ENCODE results near the gene DIPK2A.

The DIPK2A gene

GRCh38 chr3:143974271-143975238, 2.9 kb downstream of the DIPK2A start:
- no peak for DNase-seq (ENCODE audit: low spot score)

- DNase-seq (ENCODE audit: low spot score), result no peak
These were observed 4.0 kb downstream of the DIPK2A start for GRCh38 chr3:143975554-143976152.

- DNase-seq (ENCODE audit: low spot score), result no peak
These were observed 6.0 kb downstream of the DIPK2A start for GRCh38 chr3:143977341-143978262.

GRCh38 chr3:143978263-143978631, 6.6 kb downstream of the DIPK2A start:
- no peak for DNase-seq (ENCODE audit: low spot score)

GRCh38 chr3:143979041-143979440, 7.4 kb downstream of the DIPK2A start:
- DNase-seq (ENCODE audit: low spot score), result no peak

GRCh38 chr3:143979813-143980212, 8.2 kb downstream of the DIPK2A start:
- DNase-seq (ENCODE audit: low spot score), result no peak

- DNase-seq (ENCODE audit: low spot score), result no peak
These were observed 16.7 kb downstream of the DIPK2A start for GRCh38 chr3:143988306-143988705.

- DNase-seq (ENCODE audit: low spot score), result no peak
These were observed 17.8 kb downstream of the DIPK2A start for GRCh38 chr3:143989461-143989860.

GRCh38 chr3:143991713-143992112, 20.1 kb downstream of the DIPK2A start:
- DNase-seq (ENCODE audit: low spot score), result no peak

- DNase-seq (ENCODE audit: low spot score), result no peak
These were observed 26.6 kb downstream of the DIPK2A start for GRCh38 chr3:143998266-143998665.

- DNase-seq (ENCODE audit: low spot score), result no peak
These were observed 31.4 kb downstream of the DIPK2A start for GRCh38 chr3:144003051-144003450.

- DNase-seq (ENCODE audit: low spot score), result no peak
These were observed 38.7 kb downstream of the DIPK2A start for GRCh38 chr3:144010371-144010770.

- no peak for DNase-seq (ENCODE audit: low spot score)
These were observed 39.7 kb downstream of the DIPK2A start for GRCh38 chr3:144011251-144011799.

- DNase-seq (ENCODE audit: low spot score), result no peak
These were observed 43.5 kb downstream of the DIPK2A start for GRCh38 chr3:144015133-144015532.

- no peak for DNase-seq (ENCODE audit: low spot score)
These were observed 47.2 kb downstream of the DIPK2A start for GRCh38 chr3:144018776-144019175.
